ENCODE measurements around the gene GATB.
"Not testable (repeated sequence)": the region's sequence is repeated elsewhere in the genome, so short reads cannot be mapped to it uniquely, and the experiment has no call there.

Gene GATB

DNA sequence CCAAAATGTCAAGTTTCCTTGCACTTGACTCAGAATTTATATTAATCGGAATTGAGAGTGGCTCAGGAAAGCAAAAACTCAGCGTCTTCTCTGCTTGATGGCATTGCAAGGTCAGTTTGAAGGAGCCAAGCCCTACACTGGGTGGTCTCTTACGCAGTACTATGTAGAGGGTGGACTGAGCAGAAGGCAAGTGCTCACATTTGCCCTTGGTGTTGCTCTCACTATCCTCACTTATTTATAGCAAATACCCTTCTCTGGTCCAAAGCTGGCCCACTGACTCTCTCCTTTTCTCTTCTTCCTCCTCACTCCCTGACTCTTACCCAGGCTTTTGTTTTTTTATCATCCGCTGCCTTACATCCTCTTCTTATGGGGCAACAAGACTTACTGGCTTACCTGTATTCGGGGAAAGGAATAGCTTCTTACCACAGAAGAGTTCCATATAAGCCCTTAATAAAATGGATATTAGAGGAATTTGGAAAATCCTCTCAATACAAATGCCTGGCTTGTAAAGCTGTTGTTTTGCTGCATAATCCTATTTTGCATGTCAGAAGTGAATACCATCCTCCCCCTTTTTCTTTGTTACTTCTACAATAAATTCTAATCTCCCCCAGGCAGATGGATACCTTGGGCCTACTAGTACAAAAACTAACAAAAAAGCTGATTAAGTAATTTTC is 24.8 kb upstream of the GATB start:
- no peak for DNase-seq (ENCODE audit: low read depth in 2 of 2)

- no peak for DNase-seq (ENCODE audit: low read depth in 2 of 2)
Measured at GRCh38 chr4:151784706-151785105, 23.9 kb upstream of the GATB start.

GRCh38 chr4:151783867-151784266 is 23.1 kb upstream of the GATB start:
- DNase-seq (ENCODE audit: low read depth in 2 of 2): no peak

- no peak for DNase-seq (ENCODE audit: low read depth in 2 of 2)
Measured at GRCh38 chr4:151782296-151782695, 21.5 kb upstream of the GATB start.

DNA sequence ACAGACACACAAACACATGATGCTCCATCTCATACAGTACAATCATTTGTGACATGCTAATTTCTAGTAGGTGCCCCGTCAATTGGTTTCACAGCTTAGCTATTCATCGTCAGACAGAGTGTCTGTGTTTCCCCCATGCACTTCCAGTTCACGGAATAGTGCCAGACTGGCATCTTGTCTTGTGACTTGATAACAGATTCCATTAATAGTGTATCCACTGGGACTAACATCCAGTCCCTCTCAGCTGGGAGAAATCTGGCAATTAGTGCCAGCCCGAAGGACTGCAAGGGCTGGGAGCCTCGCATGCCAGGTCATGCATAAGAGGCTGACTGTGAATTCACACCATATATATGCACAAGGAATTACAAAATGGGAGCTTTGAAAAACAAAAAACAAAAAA is 20.2 kb upstream of the GATB start:
- no peak for DNase-seq (ENCODE audit: low read depth in 2 of 2)

DNA sequence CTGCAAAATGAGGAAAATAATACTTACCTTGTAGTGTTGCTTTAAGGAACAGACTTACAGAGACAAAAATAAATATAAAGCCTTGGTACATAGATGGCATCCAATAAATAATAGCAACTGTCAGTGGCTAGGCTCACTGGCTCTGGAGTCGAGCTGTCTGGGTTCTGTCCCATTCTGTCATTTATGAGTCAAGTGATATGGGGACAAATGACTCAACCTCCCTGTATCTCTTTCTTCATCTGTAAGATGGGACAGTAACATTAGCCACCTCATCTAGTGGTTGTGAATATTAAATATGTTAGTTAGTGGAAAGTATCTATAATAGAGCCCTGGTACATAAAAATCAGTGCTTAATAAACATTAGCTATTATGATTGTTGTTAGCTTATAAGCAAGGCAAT is 16.7 kb upstream of the GATB start:
- DNase-seq (ENCODE audit: low read depth in 2 of 2): no peak

GRCh38 chr4:151774324-151774723 is 13.5 kb upstream of the GATB start:
- DNase-seq (ENCODE audit: low read depth in 2 of 2): no peak

GRCh38 chr4:151772274-151772673 is 11.5 kb upstream of the GATB start:
- DNase-seq (ENCODE audit: low read depth in 2 of 2): no peak

- no peak for DNase-seq (ENCODE audit: low read depth in 2 of 2)
Measured at GRCh38 chr4:151771664-151772063, 10.9 kb upstream of the GATB start.

GRCh38 chr4:151770154-151770553 is 9.3 kb upstream of the GATB start:
- DNase-seq (ENCODE audit: low read depth in 2 of 2): no peak

- no peak for DNase-seq (ENCODE audit: low read depth in 2 of 2)
Measured at GRCh38 chr4:151768835-151769234, 8.0 kb upstream of the GATB start.

GRCh38 chr4:151766691-151767090 is 5.9 kb upstream of the GATB start:
- DNase-seq (ENCODE audit: low read depth in 2 of 2): no peak

DNA sequence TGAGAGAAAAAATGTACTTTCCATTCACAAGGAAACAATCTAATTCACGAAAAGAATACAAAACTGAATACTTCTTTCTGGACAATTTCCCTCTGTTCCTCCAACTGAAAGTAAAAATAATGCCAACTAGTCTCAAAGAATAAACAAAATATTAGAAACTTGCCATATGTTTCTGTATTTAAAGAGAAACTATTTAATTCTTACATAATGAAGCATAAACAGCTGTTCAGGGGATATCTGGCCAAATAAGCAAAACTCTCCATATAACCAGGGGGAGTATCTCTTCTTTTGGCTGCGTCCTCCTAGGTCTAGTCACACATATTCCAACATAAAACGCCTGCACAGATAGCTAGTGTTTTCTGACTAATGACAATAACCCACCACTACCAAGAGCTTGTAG is 805 bp downstream of the GATB start:
- no peak for DNase-seq (ENCODE audit: low read depth in 2 of 2)

DNA sequence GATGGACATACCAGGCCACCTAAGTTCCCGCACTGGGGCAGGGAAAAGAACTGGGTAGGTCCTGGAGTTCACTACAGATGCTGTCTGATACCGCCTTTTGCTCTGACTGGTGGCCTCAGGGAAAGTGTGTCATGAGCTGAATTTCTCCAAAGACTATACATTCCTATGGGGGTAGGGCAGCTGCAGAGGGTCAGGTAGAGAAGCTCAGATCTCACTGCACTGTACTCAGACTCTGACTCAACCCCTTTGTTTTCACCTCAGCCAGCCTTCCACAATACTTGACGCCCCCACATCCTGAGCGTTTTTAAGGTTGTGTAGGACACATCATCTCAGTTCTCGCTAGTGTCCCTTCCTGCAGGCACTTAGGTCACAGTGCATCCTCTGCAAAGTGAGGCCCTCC is 7.8 kb downstream of the GATB start:
- no peak for DNase-seq (ENCODE audit: low read depth in 2 of 2)

- no peak for DNase-seq (ENCODE audit: low read depth in 2 of 2)
Measured at GRCh38 chr4:151750156-151750555, 10.7 kb downstream of the GATB start.

GRCh38 chr4:151745481-151746231 is 15.2 kb downstream of the GATB start:
- DNase-seq (ENCODE audit: low read depth in 2 of 2): no peak

GRCh38 chr4:151744614-151745013 is 16.2 kb downstream of the GATB start:
- no peak for DNase-seq (ENCODE audit: low read depth in 2 of 2)

GRCh38 chr4:151743894-151744293 is 16.9 kb downstream of the GATB start:
- no peak for DNase-seq (ENCODE audit: low read depth in 2 of 2)

DNA sequence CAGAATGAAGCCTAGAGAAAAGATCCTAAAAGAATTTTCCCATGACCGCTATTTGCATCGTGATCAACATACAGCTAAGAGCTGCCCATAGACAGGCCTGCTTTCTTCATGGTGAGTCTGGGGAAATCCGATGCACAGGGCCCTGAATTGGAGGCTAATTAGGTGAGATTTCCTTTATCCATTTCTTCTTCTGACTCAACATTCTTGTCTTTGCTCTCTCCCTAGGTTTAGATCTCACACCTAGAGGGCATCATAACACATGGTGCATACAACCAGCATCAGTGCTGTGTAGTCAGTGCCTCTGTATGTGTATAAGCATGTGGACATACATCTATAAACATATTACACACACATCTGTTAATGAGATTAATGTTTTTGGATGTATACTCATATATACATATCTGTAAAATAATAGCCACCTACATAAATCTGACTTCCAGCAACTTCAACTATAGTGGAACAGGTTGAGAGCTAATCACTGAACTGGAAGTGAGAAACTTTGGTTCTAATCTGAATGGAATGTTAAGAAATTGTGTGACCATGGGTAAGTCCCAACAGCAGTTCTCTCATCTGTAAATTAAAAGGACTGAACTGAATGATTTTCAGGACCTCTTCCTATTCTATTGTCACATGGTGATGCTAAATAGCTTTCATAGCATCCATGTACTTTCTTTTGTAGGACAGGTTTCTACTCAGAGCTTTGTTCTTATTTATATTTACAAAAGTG is 17.5 kb downstream of the GATB start:
- DNase-seq (ENCODE audit: low read depth in 2 of 2): no peak

GRCh38 chr4:151738720-151739517 is 21.9 kb downstream of the GATB start:
- DNase-seq (ENCODE audit: low read depth in 2 of 2): no peak

- DNase-seq (ENCODE audit: low read depth in 2 of 2): not testable (repeated sequence)
Measured at GRCh38 chr4:151736852-151737251, 24.0 kb downstream of the GATB start.

DNA sequence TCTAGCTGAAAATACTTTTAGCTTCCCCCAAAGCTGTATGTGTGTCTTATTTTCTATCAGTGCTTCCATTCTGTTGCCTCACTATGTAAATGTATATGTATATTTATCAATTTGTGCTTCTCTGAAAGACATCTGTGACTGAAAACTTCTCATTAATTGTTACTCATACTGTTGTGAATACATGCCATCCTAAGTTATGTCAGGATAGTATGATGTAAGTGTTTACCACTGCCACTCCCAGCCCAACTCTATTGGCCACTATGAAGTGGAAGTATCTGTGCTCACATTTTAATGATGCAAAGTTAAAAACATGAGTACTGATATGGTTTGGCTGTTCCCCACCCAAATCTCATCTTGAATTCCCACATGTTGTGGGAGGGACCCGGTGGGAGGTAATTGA is 24.4 kb downstream of the GATB start:
- no peak for DNase-seq (ENCODE audit: low read depth in 2 of 2)

Data from stimulated activated CD8-positive, alpha-beta memory T cell treated with anti-CD3 and anti-CD28 coated beads, Interleukin-2, amount 100 ng/mL, for 48 hours (primary cell).